ENCODE data around the gene C11orf24.

GRCh38 chr11:68309621-68310185 is 37.9 kb upstream of the C11orf24 start:
- TF ChIP-seq CTCF (IDR thresholded peaks at IDR 0.05) = no peak
- no peak for TF ChIP-seq POLR2A (IDR thresholded peaks at IDR 0.05)

Measured in right lobe of liver (tissue), 4 donors.